T-helper 1 cell treated with Interleukin-12 subunit alpha and Interleukin-12 subunit beta and Interleukin-4 antibody, amounts not matched to agents 30 μg/mL and 1 μg/mL, for 36 hours (primary cell): Measurements from ENCODE around the gene ELP2.
A peak's percentile ranks its signal among the peaks of the same experiment; 100 is the strongest.
"Not testable (repeated sequence)": the region's sequence is repeated elsewhere in the genome, so short reads cannot be mapped to it uniquely, and the experiment has no call there.

ENCODE experiments used
- H3K27ac Mint-ChIP-seq: one replicate; pipeline ENCODE4 v1.8.0; 2021; ENCODE audit warnings: mild to moderate bottlenecking, mixed read lengths
- H3K27me3 Mint-ChIP-seq: one replicate; pipeline ENCODE4 v1.8.0; 2021; ENCODE audit warnings: low read depth, mixed read lengths
- H3K36me3 Mint-ChIP-seq: one replicate; pipeline ENCODE4 v1.8.0; 2021; ENCODE audit warnings: low read depth, mixed read lengths
- H3K4me1 Mint-ChIP-seq: one replicate; pipeline ENCODE4 v1.8.0; 2021; ENCODE audit warnings: low read depth, mixed read lengths
- H3K4me3 Mint-ChIP-seq: one replicate; pipeline ENCODE4 v1.8.0; 2021; ENCODE audit warnings: mild to moderate bottlenecking, moderate library complexity, mixed read lengths
- H3K9me3 Mint-ChIP-seq: one replicate; pipeline ENCODE4 v1.8.0; 2021; ENCODE audit warnings: mixed read lengths

Gene ELP2, protein sequence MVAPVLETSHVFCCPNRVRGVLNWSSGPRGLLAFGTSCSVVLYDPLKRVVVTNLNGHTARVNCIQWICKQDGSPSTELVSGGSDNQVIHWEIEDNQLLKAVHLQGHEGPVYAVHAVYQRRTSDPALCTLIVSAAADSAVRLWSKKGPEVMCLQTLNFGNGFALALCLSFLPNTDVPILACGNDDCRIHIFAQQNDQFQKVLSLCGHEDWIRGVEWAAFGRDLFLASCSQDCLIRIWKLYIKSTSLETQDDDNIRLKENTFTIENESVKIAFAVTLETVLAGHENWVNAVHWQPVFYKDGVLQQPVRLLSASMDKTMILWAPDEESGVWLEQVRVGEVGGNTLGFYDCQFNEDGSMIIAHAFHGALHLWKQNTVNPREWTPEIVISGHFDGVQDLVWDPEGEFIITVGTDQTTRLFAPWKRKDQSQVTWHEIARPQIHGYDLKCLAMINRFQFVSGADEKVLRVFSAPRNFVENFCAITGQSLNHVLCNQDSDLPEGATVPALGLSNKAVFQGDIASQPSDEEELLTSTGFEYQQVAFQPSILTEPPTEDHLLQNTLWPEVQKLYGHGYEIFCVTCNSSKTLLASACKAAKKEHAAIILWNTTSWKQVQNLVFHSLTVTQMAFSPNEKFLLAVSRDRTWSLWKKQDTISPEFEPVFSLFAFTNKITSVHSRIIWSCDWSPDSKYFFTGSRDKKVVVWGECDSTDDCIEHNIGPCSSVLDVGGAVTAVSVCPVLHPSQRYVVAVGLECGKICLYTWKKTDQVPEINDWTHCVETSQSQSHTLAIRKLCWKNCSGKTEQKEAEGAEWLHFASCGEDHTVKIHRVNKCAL

DNA sequence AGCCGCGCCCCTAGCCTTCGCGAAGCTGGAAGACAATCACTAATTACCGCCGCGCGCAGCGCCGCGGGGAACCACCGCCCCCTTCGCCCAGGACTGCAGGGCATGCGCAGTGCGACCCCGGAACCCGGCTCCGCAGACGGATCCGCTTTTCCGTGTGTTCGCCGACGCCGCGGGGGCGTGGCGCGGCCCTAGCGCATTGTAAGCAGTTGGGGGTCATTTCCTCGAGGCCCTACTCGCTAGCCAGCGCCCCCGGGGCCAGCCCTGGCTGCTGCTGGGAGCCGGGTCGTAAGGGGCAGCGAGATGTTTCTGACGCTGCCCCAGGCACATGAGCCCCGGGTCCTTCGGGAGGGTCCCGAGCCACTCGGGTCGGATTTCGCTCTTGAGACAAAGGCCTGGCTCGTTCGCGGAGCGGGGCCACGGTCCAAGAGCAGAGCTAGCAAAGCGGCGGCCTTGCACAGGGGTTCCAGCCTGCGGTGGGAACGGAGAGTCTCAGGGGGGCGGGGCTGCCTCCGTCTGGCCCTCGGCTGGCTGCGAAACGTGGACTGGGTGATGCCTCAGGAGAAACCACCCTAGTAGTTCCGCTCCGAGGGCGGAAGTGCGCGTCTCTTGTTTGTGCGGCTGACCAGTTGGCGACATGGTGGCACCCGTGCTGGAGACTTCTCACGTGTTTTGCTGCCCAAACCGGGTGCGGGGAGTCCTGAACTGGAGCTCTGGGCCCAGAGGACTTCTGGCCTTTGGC is at the start of gene ELP2, which contains the start of gene SLC39A6:
Gene ELP2, plus strand, starts transcription at position 600 of the 739 bp plus-strand sequence. Its CDS starts 35 bp downstream, at position 635.
Gene SLC39A6, minus strand, starts transcription at position 41 of the 739 bp plus-strand sequence. CDS start 2,333 bp downstream, outside the sequence.
- peak within 1 kb of the TSS; percentile 89 for H3K4me3 Mint-ChIP-seq
- H3K4me1 Mint-ChIP-seq: peaks cover 48% of the 10 kb centered on the region
- peak within 1 kb of the TSS; percentile 92 for H3K27ac Mint-ChIP-seq
- H3K36me3 Mint-ChIP-seq: peaks cover 28% of the 10 kb centered on the region
- H3K27me3 Mint-ChIP-seq: no peaks in the 10 kb centered on the region
- H3K9me3 Mint-ChIP-seq: no peaks in the 10 kb centered on the region

DNA sequence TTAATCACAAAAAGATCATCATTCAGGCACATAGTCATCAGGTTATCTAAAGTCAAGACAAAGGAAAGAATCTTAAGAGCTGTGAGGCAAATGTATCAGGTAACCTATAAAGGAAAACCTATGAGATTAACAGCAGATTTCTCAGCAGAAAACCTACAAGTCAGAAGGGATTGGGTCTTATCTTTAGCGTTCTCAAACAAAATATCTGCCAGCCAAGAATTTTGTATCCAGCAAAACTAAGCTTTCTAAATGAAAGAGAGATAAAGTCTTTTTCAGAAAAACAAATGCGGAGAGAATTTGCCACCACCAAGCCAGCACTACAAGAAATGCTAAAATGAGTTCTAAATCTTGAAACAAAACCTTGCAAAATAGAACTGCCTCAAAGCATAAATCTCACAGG is 48.6 kb upstream of the ELP2 start:
- not testable (repeated sequence) for H3K36me3 Mint-ChIP-seq, H3K27ac Mint-ChIP-seq, H3K4me3 Mint-ChIP-seq, H3K4me1 Mint-ChIP-seq
- Mint-ChIP-seq H3K9me3 (peaks cover 15% of the 10 kb centered on the region), H3K27me3 (peaks cover 16% of the 10 kb centered on the region)

DNA sequence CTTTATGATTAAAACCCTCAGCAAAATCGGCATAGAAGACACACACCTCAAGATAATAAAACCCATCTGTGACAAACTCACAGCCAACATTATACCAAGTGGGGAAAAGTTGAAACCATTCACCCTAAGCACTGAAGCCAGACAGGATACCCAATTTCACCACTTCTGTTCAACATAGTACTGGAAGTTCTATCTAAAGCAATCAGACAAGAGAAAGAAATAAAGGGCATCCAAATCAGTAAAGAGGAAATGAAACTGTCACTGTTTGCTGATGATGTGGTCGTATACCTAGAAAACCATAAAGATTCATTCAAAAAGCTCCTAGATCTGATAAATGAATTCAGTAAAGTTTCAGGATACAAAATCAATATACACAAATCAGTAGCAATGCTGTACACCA is 46.0 kb upstream of the ELP2 start:
- Mint-ChIP-seq H3K9me3 (peaks cover 15% of the 10 kb centered on the region), H3K27ac (no peak overlapping the region), H3K4me3 (no peak overlapping the region), H3K4me1 (peaks cover 3% of the 10 kb centered on the region), H3K27me3 (peaks cover 12% of the 10 kb centered on the region), H3K36me3 (peaks cover 1% of the 10 kb centered on the region)

DNA sequence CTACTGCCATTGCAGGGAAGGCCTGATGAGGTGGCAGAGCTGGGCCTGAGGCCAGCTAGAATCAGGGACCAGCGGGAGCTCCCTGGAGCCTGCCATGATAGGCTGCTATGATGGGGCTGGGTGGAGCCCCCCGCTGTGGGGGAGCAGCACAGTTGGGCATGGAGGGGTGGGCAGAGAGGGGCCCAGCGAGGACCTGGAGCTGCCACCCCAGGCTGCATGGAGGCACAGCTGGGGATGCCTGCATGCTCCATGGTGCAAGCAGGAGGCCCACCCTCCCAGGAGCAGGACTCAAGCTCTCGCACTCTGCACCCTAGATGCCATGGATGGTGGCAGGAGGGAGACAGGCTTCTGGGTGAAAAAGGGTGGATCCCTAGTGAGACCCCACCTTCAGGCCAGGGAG is 44.5 kb upstream of the ELP2 start:
- no peak overlapping the region for H3K27ac Mint-ChIP-seq
- peaks cover 12% of the 10 kb centered on the region for H3K27me3 Mint-ChIP-seq
- no peak overlapping the region for H3K4me3 Mint-ChIP-seq
- H3K9me3 Mint-ChIP-seq: peaks cover 15% of the 10 kb centered on the region
- H3K36me3 Mint-ChIP-seq: peaks cover 1% of the 10 kb centered on the region
- peaks cover 3% of the 10 kb centered on the region for H3K4me1 Mint-ChIP-seq

DNA sequence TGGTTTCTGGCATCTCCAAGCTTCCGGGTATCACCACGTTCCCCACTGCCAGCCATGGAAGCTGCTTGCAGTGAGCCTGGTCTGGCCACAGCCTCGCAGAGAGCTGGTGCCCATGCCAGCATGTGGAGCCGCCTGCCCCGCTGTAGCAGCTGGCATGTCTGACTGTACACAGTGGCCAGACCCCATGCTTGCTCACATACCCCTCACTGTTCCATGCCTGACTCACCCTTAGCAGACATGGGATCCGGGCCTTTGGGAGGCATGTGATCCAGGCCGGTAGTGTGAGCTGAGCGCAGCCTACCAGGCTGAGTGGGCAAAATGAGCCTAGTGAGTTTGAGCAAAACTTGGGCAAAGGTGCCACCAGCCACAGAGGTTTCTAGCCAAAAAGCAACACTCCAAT is 43.5 kb upstream of the ELP2 start:
- peaks cover 5% of the 10 kb centered on the region for H3K9me3 Mint-ChIP-seq
- no peaks in the 10 kb centered on the region for H3K36me3 Mint-ChIP-seq
- H3K27ac Mint-ChIP-seq: no peak overlapping the region
- no peak overlapping the region for H3K4me3 Mint-ChIP-seq
- H3K27me3 Mint-ChIP-seq: peaks cover 7% of the 10 kb centered on the region
- H3K4me1 Mint-ChIP-seq: peaks cover 3% of the 10 kb centered on the region

DNA sequence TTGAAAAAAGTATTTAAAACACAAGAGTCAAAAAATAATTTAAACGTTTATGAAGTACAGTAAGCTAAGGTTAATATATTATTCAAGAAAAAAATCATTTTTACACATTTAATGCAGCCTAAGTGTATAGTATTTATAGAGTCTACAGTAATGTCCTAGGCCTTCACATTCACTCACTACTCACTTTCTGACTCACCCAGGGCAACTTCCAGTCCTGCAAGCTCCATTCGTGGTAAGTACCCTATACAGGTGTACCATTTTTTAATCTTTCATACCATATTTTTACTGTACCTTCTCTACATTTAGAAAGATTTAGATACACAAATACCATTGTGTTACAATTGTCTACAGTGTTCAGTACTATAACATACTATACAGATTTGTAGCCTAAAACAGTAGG is 41.4 kb upstream of the ELP2 start:
- H3K27me3 Mint-ChIP-seq: peaks cover 2% of the 10 kb centered on the region
- no peaks in the 10 kb centered on the region for H3K36me3 Mint-ChIP-seq
- peaks cover 11% of the 10 kb centered on the region for H3K4me1 Mint-ChIP-seq
- H3K27ac Mint-ChIP-seq: no peak overlapping the region
- no peak overlapping the region for H3K4me3 Mint-ChIP-seq
- no peaks in the 10 kb centered on the region for H3K9me3 Mint-ChIP-seq

DNA sequence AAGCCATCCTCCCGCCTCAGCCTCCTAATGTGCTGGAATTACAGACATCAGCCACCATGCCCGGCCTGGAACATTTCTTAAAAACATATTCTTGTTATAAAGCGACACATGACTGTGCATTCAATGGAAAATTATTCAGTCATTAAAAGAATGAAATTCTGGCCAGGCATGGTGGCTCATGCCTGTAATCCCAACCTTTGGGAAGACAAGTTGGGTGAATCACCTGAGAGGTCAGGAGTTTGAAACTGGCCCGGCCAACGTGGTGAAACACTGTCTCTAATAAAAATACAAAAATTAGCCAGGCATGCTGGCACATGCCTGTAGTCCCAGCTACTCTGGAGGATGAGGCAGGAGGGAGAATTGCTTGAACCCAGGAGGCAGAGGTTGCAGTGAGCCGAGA is 40.7 kb upstream of the ELP2 start:
- peaks cover 5% of the 10 kb centered on the region for H3K27me3 Mint-ChIP-seq
- no peak overlapping the region for H3K4me3 Mint-ChIP-seq
- no peaks in the 10 kb centered on the region for H3K36me3 Mint-ChIP-seq
- H3K9me3 Mint-ChIP-seq: no peaks in the 10 kb centered on the region
- H3K27ac Mint-ChIP-seq: no peak overlapping the region
- H3K4me1 Mint-ChIP-seq: peaks cover 7% of the 10 kb centered on the region

DNA sequence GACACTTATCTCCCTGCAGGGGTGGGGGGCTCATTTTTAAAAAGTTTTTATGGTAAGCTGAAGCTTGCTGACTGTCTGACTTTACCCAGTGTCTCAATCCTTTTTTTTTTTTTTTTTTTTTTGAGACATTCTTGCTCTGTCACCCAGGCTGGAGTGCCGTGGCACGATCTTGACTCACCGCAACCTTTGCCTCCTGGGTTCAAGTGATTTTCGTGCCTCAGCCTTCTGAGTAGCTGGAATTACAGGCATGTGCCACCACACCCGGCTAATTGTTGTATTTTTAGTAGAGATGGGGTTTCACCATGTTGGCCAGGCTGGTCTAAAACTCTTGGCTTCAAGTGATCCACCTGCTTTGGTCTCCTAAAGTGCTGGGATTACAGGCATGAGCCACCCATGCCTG is 37.6 kb upstream of the ELP2 start:
- H3K9me3 Mint-ChIP-seq, H3K36me3 Mint-ChIP-seq, H3K4me3 Mint-ChIP-seq, H3K4me1 Mint-ChIP-seq, H3K27ac Mint-ChIP-seq: not testable (repeated sequence)
- H3K27me3 Mint-ChIP-seq: peaks cover 17% of the 10 kb centered on the region

DNA sequence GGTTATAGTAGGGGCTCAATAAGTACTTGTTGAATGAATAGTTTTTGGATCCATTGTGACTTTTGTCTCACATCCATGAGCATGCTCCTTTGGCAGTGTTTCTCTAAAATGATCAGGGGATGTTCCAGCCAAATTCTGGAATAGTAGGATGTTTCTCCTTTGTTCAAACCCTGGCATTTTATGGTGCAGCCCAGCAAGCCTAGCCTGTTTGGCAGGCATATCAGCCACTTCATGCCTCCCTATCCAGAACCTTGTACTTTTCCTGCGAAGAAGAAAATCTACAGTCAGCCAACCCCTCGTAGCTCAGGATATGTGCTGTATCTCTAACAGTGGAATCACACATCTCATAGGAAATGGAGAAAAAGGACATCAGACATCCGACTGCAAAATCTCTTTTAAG is 35.3 kb upstream of the ELP2 start:
- Mint-ChIP-seq H3K9me3 (no peaks in the 10 kb centered on the region), H3K4me3 (no peak overlapping the region), H3K27me3 (peaks cover 23% of the 10 kb centered on the region), H3K4me1 (peaks cover 7% of the 10 kb centered on the region), H3K36me3 (no peaks in the 10 kb centered on the region), H3K27ac (no peak overlapping the region)

DNA sequence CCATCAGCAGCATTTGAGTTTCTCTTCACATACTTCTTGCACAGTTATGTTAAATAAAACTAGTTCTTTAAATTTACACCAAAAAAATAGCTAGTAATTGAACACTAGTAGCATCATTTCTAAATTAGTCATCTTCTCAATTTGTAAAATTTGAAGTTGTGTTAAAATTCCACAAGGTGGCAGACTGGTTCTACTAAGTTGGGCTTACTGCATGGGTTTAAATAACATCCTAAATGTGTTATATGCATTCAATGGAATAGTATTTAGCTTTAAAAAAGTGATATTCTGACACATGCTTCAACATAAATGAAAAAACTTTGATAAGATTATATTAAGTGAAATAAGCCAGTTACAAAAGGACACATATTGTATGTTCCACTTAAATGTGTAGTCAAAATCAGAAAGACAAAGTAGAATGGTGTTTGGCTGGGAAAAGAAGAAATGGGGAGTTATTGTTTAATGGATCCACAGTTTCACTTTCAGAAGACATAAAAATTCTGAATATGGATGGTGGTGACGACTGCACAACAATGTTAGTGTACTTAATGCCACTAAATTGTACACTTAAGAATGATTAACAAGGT is 33.7 kb upstream of the ELP2 start:
- Mint-ChIP-seq H3K4me3 (no peak overlapping the region), H3K36me3 (no peaks in the 10 kb centered on the region), H3K9me3 (no peaks in the 10 kb centered on the region), H3K27me3 (peaks cover 23% of the 10 kb centered on the region), H3K4me1 (peaks cover 7% of the 10 kb centered on the region), H3K27ac (no peak overlapping the region)

DNA sequence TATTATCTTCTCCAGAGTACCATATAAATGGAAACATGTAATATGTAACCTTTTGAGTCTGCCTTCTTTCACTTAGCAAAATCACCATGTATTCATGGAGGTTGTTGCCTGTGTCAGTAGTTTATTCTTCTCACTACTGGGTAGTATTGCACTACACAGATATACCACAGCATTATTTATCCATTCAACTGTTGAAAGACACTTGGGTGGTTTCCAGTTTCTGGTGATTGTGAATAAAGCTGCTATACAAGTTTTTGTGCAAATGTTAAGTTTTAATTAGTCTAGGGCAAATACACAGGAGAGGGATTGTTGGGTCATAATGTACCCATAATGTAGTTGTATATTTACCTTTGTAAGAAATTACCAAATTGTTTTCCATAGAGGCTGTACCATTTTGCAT is 32.7 kb upstream of the ELP2 start:
- Mint-ChIP-seq H3K4me1 (peaks cover 7% of the 10 kb centered on the region), H3K9me3 (peaks cover under 1% of the 10 kb centered on the region), H3K27ac (no peak overlapping the region), H3K27me3 (peaks cover 25% of the 10 kb centered on the region), H3K36me3 (no peaks in the 10 kb centered on the region), H3K4me3 (no peak overlapping the region)

DNA sequence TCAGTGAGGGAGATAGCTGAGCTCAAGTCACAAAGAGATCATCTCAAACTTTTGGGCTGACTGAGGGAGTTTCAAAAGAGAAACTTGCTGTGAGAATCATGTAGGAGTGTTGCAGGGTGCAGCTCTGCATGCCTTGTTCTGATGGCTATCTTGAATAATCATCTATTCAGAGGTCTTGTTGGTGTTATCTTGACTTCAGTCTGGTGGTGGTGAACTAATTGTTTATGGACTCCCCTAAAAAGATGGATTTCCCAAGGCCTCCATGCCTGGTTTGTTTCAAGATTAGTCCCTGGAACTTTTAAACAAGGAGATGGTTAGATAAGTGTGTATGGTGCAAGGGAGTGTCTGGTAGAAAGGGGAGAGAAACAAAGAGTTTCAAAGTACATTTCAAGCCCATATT is 30.4 kb upstream of the ELP2 start:
- H3K4me1 Mint-ChIP-seq: no peaks in the 10 kb centered on the region
- no peak overlapping the region for H3K27ac Mint-ChIP-seq
- peaks cover 7% of the 10 kb centered on the region for H3K9me3 Mint-ChIP-seq
- H3K4me3 Mint-ChIP-seq: no peak overlapping the region
- H3K36me3 Mint-ChIP-seq: no peaks in the 10 kb centered on the region
- H3K27me3 Mint-ChIP-seq: peaks cover 22% of the 10 kb centered on the region

DNA sequence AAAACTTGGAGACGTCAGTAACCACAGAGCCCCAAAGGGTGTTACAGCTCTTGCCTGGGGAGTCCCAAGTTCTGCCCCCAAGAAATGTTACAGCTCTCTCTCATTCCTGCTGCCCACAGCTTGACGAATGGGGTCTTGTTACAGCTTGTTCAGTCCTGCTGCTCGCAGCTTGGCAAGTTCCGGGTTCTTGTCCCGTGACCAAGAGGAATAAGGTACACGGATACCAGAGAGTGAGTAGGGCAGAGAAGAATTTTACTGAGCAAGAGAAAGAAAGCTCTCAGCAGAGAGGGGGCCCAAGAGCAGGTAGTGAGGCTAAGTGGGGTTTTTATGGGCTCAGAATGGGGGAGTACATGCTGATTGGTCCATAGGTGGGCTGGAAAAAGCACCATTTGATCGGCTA is 27.8 kb upstream of the ELP2 start:
- H3K27ac Mint-ChIP-seq: no peak overlapping the region
- no peaks in the 10 kb centered on the region for H3K36me3 Mint-ChIP-seq
- peaks cover 12% of the 10 kb centered on the region for H3K27me3 Mint-ChIP-seq
- H3K4me1 Mint-ChIP-seq: no peaks in the 10 kb centered on the region
- no peak overlapping the region for H3K4me3 Mint-ChIP-seq
- H3K9me3 Mint-ChIP-seq: peaks cover 7% of the 10 kb centered on the region

DNA sequence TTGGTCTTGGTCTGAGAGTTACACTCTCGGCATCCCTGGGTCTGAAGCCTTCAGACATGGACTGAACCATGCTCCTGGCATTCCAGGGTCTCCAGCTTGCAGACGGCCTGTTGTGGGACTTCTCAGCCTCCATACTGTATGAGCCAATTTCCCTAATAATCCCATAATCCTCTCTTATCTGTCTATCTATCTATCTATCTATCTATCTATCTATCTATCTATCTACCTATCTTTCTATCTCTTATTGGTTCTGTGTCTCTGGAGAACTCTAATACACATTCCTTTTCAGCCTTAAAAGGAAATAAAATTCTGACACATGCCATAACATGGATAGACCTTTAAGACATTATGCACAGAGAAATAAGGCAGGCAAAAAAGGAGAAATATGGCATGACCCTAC is 24.9 kb upstream of the ELP2 start:
- H3K27ac Mint-ChIP-seq: no peak overlapping the region
- peaks cover 4% of the 10 kb centered on the region for H3K27me3 Mint-ChIP-seq
- peaks cover 7% of the 10 kb centered on the region for H3K9me3 Mint-ChIP-seq
- peaks cover 6% of the 10 kb centered on the region for H3K36me3 Mint-ChIP-seq
- no peaks in the 10 kb centered on the region for H3K4me1 Mint-ChIP-seq
- H3K4me3 Mint-ChIP-seq: no peak overlapping the region
